Hepatocyte (in vitro differentiated cells): ENCODE data around the gene OR51T1. TPM values are rescaled to one million over a fixed set of nuclear protein-coding genes. Genes with fewer than 3 reads are reported as not detected.

Experiments used
- DNase-seq: peaks from one replicate; pipeline ENCODE4 v3.0.0-alpha.2; 2016; ENCODE audit warnings: low spot score
- H2AFZ ChIP-seq: fragments of 200-600 bp; sonication (generic); 2 replicates; pipeline ENCODE4 v1.6.0; 2016; ENCODE audit warnings: antibody characterized with exemption, mild to moderate bottlenecking
- H3K27ac ChIP-seq: fragments of 200-600 bp; sonication (generic); 2 replicates; pipeline ENCODE4 v1.5.1; 2016; ENCODE audit warnings: mild to moderate bottlenecking
- H3K27me3 ChIP-seq: fragments of 200-600 bp; sonication (generic); 2 replicates; pipeline ENCODE4 v1.6.1; 2016
- H3K36me3 ChIP-seq: fragments of 200-600 bp; sonication (generic); replicated peaks from 2 replicates; pipeline ENCODE4 v1.5.1; 2016; ENCODE audit warnings: low read depth; ENCODE audit not compliant: insufficient read depth
- H3K4me1 ChIP-seq: fragments of 200-600 bp; sonication (generic); 2 replicates; pipeline ENCODE4 v1.5.1; 2016; ENCODE audit warnings: mild to moderate bottlenecking, moderate library complexity; ENCODE audit not compliant: insufficient read depth
- H3K4me2 ChIP-seq: fragments of 200-600 bp; sonication (generic); 2 replicates; pipeline ENCODE4 v1.6.0; 2016
- H3K4me3 ChIP-seq: fragments of 200-600 bp; sonication (generic); 2 replicates; pipeline ENCODE4 v1.5.1; 2016; ENCODE audit warnings: mild to moderate bottlenecking
- H3K79me2 ChIP-seq: fragments of 200-600 bp; sonication (generic); 2 replicates; pipeline ENCODE4 v1.6.0; 2017; ENCODE audit warnings: mild to moderate bottlenecking
- H3K9me2 ChIP-seq: fragments of 200-600 bp; sonication (generic); replicated peaks from 2 replicates; pipeline ENCODE4 v1.6.0; 2017; ENCODE audit warnings: mild to moderate bottlenecking; ENCODE audit not compliant: insufficient read depth
- H3K9me3 ChIP-seq: fragments of 200-600 bp; sonication (generic); 2 replicates; pipeline ENCODE4 v1.5.1; 2016; ENCODE audit warnings: low read depth, mild to moderate bottlenecking
- H4K20me1 ChIP-seq: fragments of 200-600 bp; sonication (generic); 2 replicates; pipeline ENCODE4 v1.6.0; 2016; ENCODE audit warnings: mild to moderate bottlenecking; ENCODE audit not compliant: insufficient read depth, poor library complexity, severe bottlenecking
- CTCF ChIP-seq: fragments of 200-600 bp; sonication (generic); IDR thresholded peaks from 2 replicates; pipeline ENCODE4 v1.5.1; 2016; ENCODE audit warnings: antibody characterized with exemption, mild to moderate bottlenecking; ENCODE audit not compliant: poor library complexity
- EZH2 ChIP-seq: fragments of 200-600 bp; sonication (generic); IDR thresholded peaks from 2 replicates; pipeline ENCODE4 v1.6.1; 2016; ENCODE audit warnings: antibody characterized with exemption, mild to moderate bottlenecking, borderline replicate concordance
- EZH2phosphoT487 ChIP-seq: fragments of 200-600 bp; sonication (generic); IDR thresholded peaks from one replicate; pipeline ENCODE4 v1.6.1; 2018; ENCODE audit warnings: antibody characterized with exemption, mild to moderate bottlenecking, low read depth, moderate library complexity; ENCODE audit not compliant: unreplicated experiment, severe bottlenecking
- WGBS: methylation state at CpG from one replicate; pipeline ENCODE4 v1.1.6; 2016; ENCODE audit warnings: low lambda C conversion rate; ENCODE audit errors: missing lambda C conversion rate; 5-methylcytosine and 5-hydroxymethylcytosine counted together
- polyA plus RNA-seq: library from polyadenylated mRNA; unstranded; fragments of >200 nt; fragmentation: Nextera tagmentation; extraction: Ambion mirVana; gene quantifications from 2 replicates; pipeline ENCODE4 v1.2.1, GENCODE V29; 2016
- total RNA-seq: library from RNA; depleted of rRNA; stranded (reverse); fragments of >200 nt; gene quantifications from 2 replicates; pipeline ENCODE4 v1.2.3, GENCODE V29; 2014

The OR51T1 gene
- total and polyA plus RNA-seq, 2 experiments from 2014 or later, result not detected

- TF ChIP-seq CTCF, result no peak
- no peak for TF ChIP-seq EZH2phosphoT487
- no peak for TF ChIP-seq EZH2
- Histone ChIP-seq H3K79me2 (no peaks in the 10 kb centered on the region), H3K4me1 (no peaks in the 10 kb centered on the region), H2AFZ (no peak within 1 kb of the TSS), H3K27ac (no peak within 1 kb of the TSS), H3K36me3 (no peaks in the 10 kb centered on the region), H3K4me3 (no peak within 1 kb of the TSS), H4K20me1 (no peaks in the 10 kb centered on the region), H3K9me2 (no peaks in the 10 kb centered on the region), H3K9me3 (no peaks in the 10 kb centered on the region), H3K4me2 (no peak within 1 kb of the TSS), H3K27me3 (no peaks in the 10 kb centered on the region)
- no peak for DNase-seq
Observed at GRCh38 chr11:4903484-4903883, 21.8 kb downstream of the OR51T1 start, which contains the start of gene OR51A7. Gene OR51A7, plus strand, starts transcription at chr11:4903783. Its CDS starts 3,587 bp downstream, at chr11:4907370.

DNA sequence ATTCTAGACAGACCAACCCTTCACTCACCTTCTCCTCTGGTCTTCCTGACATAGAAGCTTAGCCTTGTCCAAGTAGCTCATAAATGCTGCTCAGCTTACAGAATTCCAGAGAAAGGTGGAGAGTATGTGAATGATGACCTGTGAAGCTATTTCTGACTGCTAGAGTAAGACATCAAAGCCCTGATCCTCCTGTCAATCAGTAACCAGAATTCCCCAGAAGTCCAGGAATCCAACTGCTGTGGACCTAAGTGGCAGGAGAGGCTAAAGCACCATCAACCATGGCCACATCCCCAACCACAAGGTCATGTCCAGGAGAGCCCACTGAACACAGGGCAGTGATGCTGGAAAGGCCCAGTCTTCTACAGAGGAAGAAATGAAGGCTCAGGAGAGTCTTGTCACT is 34.9 kb downstream of the OR51T1 start:
- Histone ChIP-seq H3K4me2 (no peak overlapping the region), H3K79me2 (no peaks in the 10 kb centered on the region), H3K9me3 (no peaks in the 10 kb centered on the region), H3K27ac (peak overlapping the region; percentile 71), H4K20me1 (no peaks in the 10 kb centered on the region), H3K4me1 (no peaks in the 10 kb centered on the region), H3K9me2 (no peaks in the 10 kb centered on the region), H2AFZ (no peak overlapping the region), H3K4me3 (no peak overlapping the region), H3K27me3 (no peaks in the 10 kb centered on the region), H3K36me3 (no peaks in the 10 kb centered on the region)
- peak; percentile 49 for DNase-seq
- no peak for TF ChIP-seq EZH2phosphoT487
- TF ChIP-seq EZH2, result no peak
- TF ChIP-seq CTCF, result no peak

DNA sequence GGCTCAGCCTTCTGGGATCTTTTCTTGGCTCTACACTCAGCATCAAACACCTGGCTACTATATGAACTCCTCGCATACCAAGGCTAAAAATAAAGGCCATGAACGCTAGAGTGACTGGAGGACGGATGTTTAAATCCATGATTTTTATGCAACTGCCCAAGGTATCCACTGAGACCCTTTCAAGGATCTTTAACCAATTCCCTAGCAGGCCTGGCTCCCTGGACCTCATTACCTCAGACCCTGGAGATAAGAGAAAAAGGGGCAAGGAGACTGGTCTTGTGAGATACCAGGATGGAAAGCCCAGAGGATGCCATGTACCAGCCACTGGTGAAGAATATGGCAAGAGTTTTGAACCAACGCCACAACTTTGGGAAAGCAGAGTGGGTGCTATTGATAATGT is 37.5 kb downstream of the OR51T1 start, which contains the start of gene OR51G2:
TSS of gene OR51G2 (minus strand) at position 101 of the 400 bp plus-strand sequence. CDS start 3,687 bp downstream, outside the sequence.
- Histone ChIP-seq H3K27ac (no peak within 1 kb of the TSS), H3K4me2 (no peak within 1 kb of the TSS), H3K9me2 (no peaks in the 10 kb centered on the region), H3K4me3 (no peak within 1 kb of the TSS), H4K20me1 (no peaks in the 10 kb centered on the region), H3K36me3 (no peaks in the 10 kb centered on the region), H3K9me3 (no peaks in the 10 kb centered on the region), H3K79me2 (no peaks in the 10 kb centered on the region), H3K4me1 (no peaks in the 10 kb centered on the region), H3K27me3 (no peaks in the 10 kb centered on the region), H2AFZ (no peak within 1 kb of the TSS)
- TF ChIP-seq EZH2phosphoT487 (no peak), CTCF (no peak), EZH2 (no peak)
- no peak for DNase-seq
- 87% methylated on average over 4 of the region's 4 CpGs for WGBS

- H3K79me2 ChIP-seq, result no peaks in the 10 kb centered on the region
- no peak overlapping the region for H3K27ac ChIP-seq
- no peak overlapping the region for H3K4me2 ChIP-seq
- no peaks in the 10 kb centered on the region for H3K9me3 ChIP-seq
- H3K9me2 ChIP-seq, result no peaks in the 10 kb centered on the region
- DNase-seq, result no peak
- H2AFZ ChIP-seq, result no peak overlapping the region
- H3K4me1 ChIP-seq, result no peaks in the 10 kb centered on the region
- WGBS, result 81% methylated on average over 1 of the region's 1 CpG
- TF ChIP-seq EZH2 (no peak), EZH2phosphoT487 (no peak), CTCF (no peak)
- H3K27me3 ChIP-seq, result no peaks in the 10 kb centered on the region
- no peaks in the 10 kb centered on the region for H3K36me3 ChIP-seq
- H3K4me3 ChIP-seq, result no peak overlapping the region
- H4K20me1 ChIP-seq, result no peaks in the 10 kb centered on the region
Observed at GRCh38 chr11:4921796-4922195, 40.1 kb downstream of the OR51T1 start.
